ENCODE data around the gene UBAC2. TPM values are rescaled to one million over a fixed set of nuclear protein-coding genes. Genes with fewer than 3 reads are reported as not detected.

The UBAC2 gene
- total and polyA plus RNA-seq, 9 donors, result 38.7 to 87.5 (median 48.0) TPM

- no peak for DNase-seq
- H3K27ac ChIP-seq, result no peak overlapping the region
- TF ChIP-seq EP300 (IDR thresholded peaks at IDR 0.05) (no peak), POLR2A (IDR thresholded peaks at IDR 0.05) (no peak), CTCF (IDR thresholded peaks at IDR 0.05) (no peak)
- 86 to 94% (median 92%) methylated on average over 9 of the region's 9 CpGs for WGBS, 3 donors
- no peaks in the 10 kb centered on the region for H3K27me3 ChIP-seq
- peaks cover 2% of the 10 kb centered on the region for H3K4me1 ChIP-seq (ENCODE audit: insufficient read depth)
- H3K4me3 ChIP-seq, result no peak overlapping the region
- no peaks in the 10 kb centered on the region for H3K9me3 ChIP-seq
- intact Hi-C loops (cut with DNase I), result no loop called here
- H3K36me3 ChIP-seq, result no peaks in the 10 kb centered on the region
Measured at GRCh38 chr13:99382428-99383133, 181.9 kb downstream of the UBAC2 start.

- TF ChIP-seq EP300 (IDR thresholded peaks at IDR 0.05) (no peak), CTCF (IDR thresholded peaks at IDR 0.05) (no peak), POLR2A (IDR thresholded peaks at IDR 0.05) (no peak)
- DNase-seq, result no peak
- Histone ChIP-seq H3K9me3 (no peaks in the 10 kb centered on the region), H3K27ac (no peak overlapping the region), H3K27me3 (no peaks in the 10 kb centered on the region), H3K4me1 (ENCODE audit: insufficient read depth) (peaks cover 2% of the 10 kb centered on the region), H3K4me3 (no peak overlapping the region), H3K36me3 (no peaks in the 10 kb centered on the region)
- WGBS, 3 donors, result 67 to 82% (median 80%) methylated on average over 11 of the region's 11 CpGs
- intact Hi-C loops (cut with DNase I), result no loop called here
Measured at GRCh38 chr13:99383511-99383921, 182.9 kb downstream of the UBAC2 start.

GRCh38 chr13:99383946-99384345, 183.3 kb downstream of the UBAC2 start:
- Histone ChIP-seq H3K27me3 (no peaks in the 10 kb centered on the region), H3K4me1 (ENCODE audit: insufficient read depth) (peaks cover 2% of the 10 kb centered on the region), H3K36me3 (no peaks in the 10 kb centered on the region), H3K9me3 (no peaks in the 10 kb centered on the region), H3K4me3 (no peak overlapping the region), H3K27ac (no peak overlapping the region)
- no peak for DNase-seq
- 96 to 99% (median 97%) methylated on average over 5 of the region's 5 CpGs for WGBS, 3 donors
- TF ChIP-seq CTCF (IDR thresholded peaks at IDR 0.05), result no peak
- no peak for TF ChIP-seq EP300 (IDR thresholded peaks at IDR 0.05)
- TF ChIP-seq POLR2A (IDR thresholded peaks at IDR 0.05), result no peak
- intact Hi-C loops (cut with DNase I), result no loop called here

- WGBS, 3 donors, result 88 to 94% (median 89%) methylated on average over 13 of the region's 13 CpGs
- no peaks in the 10 kb centered on the region for H3K36me3 ChIP-seq
- intact Hi-C loops (cut with DNase I), result no loop called here
- H3K4me1 ChIP-seq (ENCODE audit: insufficient read depth), result peaks cover 2% of the 10 kb centered on the region
- TF ChIP-seq EP300 (IDR thresholded peaks at IDR 0.05), result no peak
- TF ChIP-seq CTCF (IDR thresholded peaks at IDR 0.05), result no peak
- no peak for TF ChIP-seq POLR2A (IDR thresholded peaks at IDR 0.05)
- no peak overlapping the region for H3K4me3 ChIP-seq
- no peak for DNase-seq
- H3K27me3 ChIP-seq, result no peaks in the 10 kb centered on the region
- no peaks in the 10 kb centered on the region for H3K9me3 ChIP-seq
- no peak overlapping the region for H3K27ac ChIP-seq
Measured at GRCh38 chr13:99384468-99384867, 183.8 kb downstream of the UBAC2 start.
